ENCODE results near the gene TAF6L. TPM values are rescaled to one million over a fixed set of nuclear protein-coding genes. Genes with fewer than 3 reads are reported as not detected.

Gene TAF6L
- total and polyA plus RNA-seq, 2 donors (not counting 1 experiment from before 2014, with no cell fraction given): 28.2 to 48.2 TPM

DNA sequence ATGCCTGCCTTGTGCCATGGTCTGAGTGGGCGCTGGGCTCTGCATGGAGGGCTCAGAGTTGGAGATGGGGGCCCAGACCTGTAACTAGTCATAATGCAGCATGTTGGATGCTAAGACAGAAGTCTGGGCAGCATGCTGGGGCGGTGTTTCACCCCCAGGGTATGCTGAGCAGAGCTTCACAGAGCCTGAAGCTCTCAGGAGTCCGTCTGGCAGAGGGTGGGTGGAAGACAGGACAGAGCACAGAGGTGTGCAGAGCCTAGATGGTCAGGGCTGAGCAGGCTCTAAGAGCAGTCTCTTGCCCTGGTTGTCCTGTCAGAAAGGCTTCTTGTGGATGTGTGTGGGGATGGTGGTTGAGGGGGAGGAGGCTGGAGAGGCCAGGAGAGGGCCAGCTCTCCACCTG, 7.2 kb downstream of the TAF6L start:
- ATAC-seq (ENCODE audit: low read depth): no peak
- POLR2A ChIA-PET: interaction anchor here (0.6 kb wide), 1 partner anchor 33 kb away, joined by 3 read pairs; no protein-coding TSS in a partner anchor
- CTCF ChIA-PET: no interaction called here

GRCh38 chr11:62782753-62783152, 11.6 kb downstream of the TAF6L start:
- TF ChIP-seq EZH2 (IDR thresholded peaks at IDR 0.05; ENCODE audit: borderline replicate concordance, insufficient read depth, low read depth, low read length, poor library complexity, severe bottlenecking) (no peak), CTCF (IDR thresholded peaks at IDR 0.05) (no peak)

More for the DNA sequence above, 7.2 kb downstream of the TAF6L start:
- Mint-ChIP-seq H3K4me3 (no peak overlapping the region), H3K9me3 (ENCODE audit: insufficient read depth) (no peaks in the 10 kb centered on the region), H3K4me1 (peaks cover 7% of the 10 kb centered on the region), H3K27me3 (no peaks in the 10 kb centered on the region), H3K27ac (no peak overlapping the region)
- 94% methylated on average over 3 of the region's 3 CpGs for WGBS (ENCODE audit: insufficient coverage)
- H3K9ac ChIP-seq (ENCODE audit: low read length): no peak overlapping the region
- no peaks in the 10 kb centered on the region for H3K4me1 ChIP-seq (ENCODE audit: control insufficient read depth in 2 of 2, insufficient read depth in 2 of 2, low read length in 2 of 2)
- H3K4me3 ChIP-seq (ENCODE audit: control extremely low read depth in 1 of 5, extremely low read depth in 1 of 5, insufficient read depth in 1 of 5, low read depth in 2 of 5, low read length in 4 of 5): no peak overlapping the region
- no peaks in the 10 kb centered on the region for H3K9me3 ChIP-seq (ENCODE audit: control extremely low read depth in 1 of 3, control insufficient read depth in 2 of 3, insufficient read depth in 1 of 3, low read length in 2 of 3)
- H4K20me1 ChIP-seq (ENCODE audit: control insufficient read depth, insufficient read depth, low read length, poor library complexity, severe bottlenecking): no peaks in the 10 kb centered on the region
- no peak for DNase-seq
- H3K27me3 ChIP-seq (replicated peaks in 1 of 4; ENCODE audit: control extremely low read depth in 1 of 4, control insufficient read depth in 3 of 4, insufficient read depth in 4 of 4, low read length in 3 of 4): no peaks in the 10 kb centered on the region
- intact Hi-C loops (cut with micrococcal nuclease): no loop called here
- H3K79me2 ChIP-seq (ENCODE audit: control insufficient read depth, insufficient read depth, low read length): no peaks in the 10 kb centered on the region
- H3K4me2 ChIP-seq (replicated peaks; ENCODE audit: low read depth, low read length, poor library complexity, severe bottlenecking): no peak overlapping the region
- no peak overlapping the region for H3K27ac ChIP-seq (ENCODE audit: low read length in 2 of 2)
- no peak for TF ChIP-seq CTCF (IDR thresholded peaks at IDR 0.05)
- no peak for TF ChIP-seq EZH2 (IDR thresholded peaks at IDR 0.05; ENCODE audit: borderline replicate concordance, insufficient read depth, low read depth, low read length, poor library complexity, severe bottlenecking)
- H2AFZ ChIP-seq (ENCODE audit: insufficient read depth, low read depth, low read length, poor library complexity, severe bottlenecking): no peak overlapping the region
- H3K36me3 ChIP-seq (replicated peaks in 1 of 2; ENCODE audit: control extremely low read depth in 1 of 2, control insufficient read depth in 1 of 2, extremely low read depth in 1 of 2, insufficient read depth in 2 of 2, low read length in 1 of 2): peaks cover 1 to 29% of the 10 kb centered on the region in 2 experiments

More at GRCh38 chr11:62782753-62783152, 11.6 kb downstream of the TAF6L start:
- no peak overlapping the region for H3K4me2 ChIP-seq (replicated peaks; ENCODE audit: low read depth, low read length, poor library complexity, severe bottlenecking)
- H3K4me3 ChIP-seq (ENCODE audit: control extremely low read depth in 1 of 5, extremely low read depth in 1 of 5, insufficient read depth in 1 of 5, low read depth in 2 of 5, low read length in 4 of 5): no peak overlapping the region
- DNase-seq (no peak), ATAC-seq (ENCODE audit: low read depth) (no peak)
- no peaks in the 10 kb centered on the region for H3K9me3 Mint-ChIP-seq (ENCODE audit: insufficient read depth)
- peaks cover 14% of the 10 kb centered on the region for H3K4me1 Mint-ChIP-seq
- H3K9me3 ChIP-seq (ENCODE audit: control extremely low read depth in 1 of 3, control insufficient read depth in 2 of 3, insufficient read depth in 1 of 3, low read length in 2 of 3): no peaks in the 10 kb centered on the region
- H3K9ac ChIP-seq (ENCODE audit: low read length): no peak overlapping the region
- no peaks in the 10 kb centered on the region for H3K27me3 ChIP-seq (replicated peaks in 1 of 4; ENCODE audit: control extremely low read depth in 1 of 4, control insufficient read depth in 3 of 4, insufficient read depth in 4 of 4, low read length in 3 of 4)
- H3K27ac ChIP-seq (ENCODE audit: low read length in 2 of 2): no peak overlapping the region
- H3K27ac Mint-ChIP-seq: no peak overlapping the region
- WGBS (ENCODE audit: insufficient coverage): 98% methylated on average over 5 of the region's 7 CpGs
- no peaks in the 10 kb centered on the region for H4K20me1 ChIP-seq (ENCODE audit: control insufficient read depth, insufficient read depth, low read length, poor library complexity, severe bottlenecking)
- H3K79me2 ChIP-seq (ENCODE audit: control insufficient read depth, insufficient read depth, low read length): peaks cover 7% of the 10 kb centered on the region
- peaks cover 8% of the 10 kb centered on the region in 2 donors for H3K4me1 ChIP-seq (ENCODE audit: control insufficient read depth in 2 of 2, insufficient read depth in 2 of 2, low read length in 2 of 2)
- peaks cover 1 to 13% of the 10 kb centered on the region in 2 experiments for H3K36me3 ChIP-seq (replicated peaks in 1 of 2; ENCODE audit: control extremely low read depth in 1 of 2, control insufficient read depth in 1 of 2, extremely low read depth in 1 of 2, insufficient read depth in 2 of 2, low read length in 1 of 2)
- POLR2A ChIA-PET: interaction anchor here (0.7 kb wide), 1 partner anchor 892 kb away, joined by 5 read pairs; no protein-coding TSS in a partner anchor
- H2AFZ ChIP-seq (ENCODE audit: insufficient read depth, low read depth, low read length, poor library complexity, severe bottlenecking): no peak overlapping the region
- intact Hi-C loops (cut with micrococcal nuclease): loop anchor here (10.0 kb wide), 1 partner anchor 388 kb away; no protein-coding TSS in a partner anchor
- H3K4me3 Mint-ChIP-seq: no peak overlapping the region
- CTCF ChIA-PET: interaction anchor here (7.2 kb wide), 1 partner anchor 81 kb away, joined by 101 read pairs; no protein-coding TSS in a partner anchor
- no peaks in the 10 kb centered on the region for H3K27me3 Mint-ChIP-seq

Measured in B cell (primary cell).